Mesenchymal stem cell (in vitro differentiated cells and primary cell): ENCODE results near the gene ATP5ME.

Experiments
- DNase-seq: peaks from one replicate; pipeline ENCODE4 v3.0.0-alpha.2; 2013
- H2AFZ ChIP-seq: one replicate; pipeline ENCODE4 v1.6.1; 2013; ENCODE audit warnings: low read depth, mild to moderate bottlenecking, control low read depth, inconsistent platforms, low read length, moderate library complexity
- H2AK5ac ChIP-seq: 2 replicates; pipeline ENCODE4 v1.6.1; 2013; ENCODE audit warnings: low read length, moderate library complexity, mild to moderate bottlenecking, inconsistent platforms; ENCODE audit not compliant: severe bottlenecking
- H2BK120ac ChIP-seq: one replicate; pipeline ENCODE4 v1.6.1; 2013; ENCODE audit warnings: low read depth, mild to moderate bottlenecking, inconsistent platforms, low read length, moderate library complexity
- H2BK12ac ChIP-seq, 2 experiments: one replicate each; pipeline ENCODE4 v1.6.1; 2013; ENCODE audit warnings: inconsistent platforms in 2 of 2, low read length in 2 of 2, mild to moderate bottlenecking in 2 of 2, moderate library complexity in 2 of 2, control low read depth in 1 of 2
- H2BK15ac ChIP-seq: one replicate; pipeline ENCODE4 v1.6.1; 2013; ENCODE audit warnings: mild to moderate bottlenecking, low read depth, inconsistent platforms; ENCODE audit not compliant: poor library complexity, severe bottlenecking
- H2BK5ac ChIP-seq: 2 replicates; pipeline ENCODE4 v1.6.1; 2013; ENCODE audit warnings: low read depth, mild to moderate bottlenecking, low read length, control low read depth, inconsistent platforms; ENCODE audit not compliant: poor library complexity, severe bottlenecking
- H3K14ac ChIP-seq, 2 experiments: one replicate each; pipeline ENCODE4 v1.6.1; 2013; ENCODE audit warnings: inconsistent platforms in 2 of 2, low read length in 2 of 2, control low read depth in 1 of 2, mild to moderate bottlenecking in 1 of 2, moderate library complexity in 1 of 2
- H3K18ac ChIP-seq, 2 experiments: one replicate each; pipeline ENCODE4 v1.6.1; 2013; ENCODE audit warnings: inconsistent platforms in 2 of 2, low read length in 2 of 2, control low read depth in 1 of 2, low read depth in 1 of 2, mild to moderate bottlenecking in 1 of 2
- H3K23ac ChIP-seq, 2 experiments: one replicate each; pipeline ENCODE4 v1.6.1; 2013; ENCODE audit warnings: inconsistent platforms in 2 of 2, low read length in 2 of 2, mild to moderate bottlenecking in 2 of 2, moderate library complexity in 2 of 2, control low read depth in 1 of 2
- H3K27ac ChIP-seq: 2 replicates; pipeline ENCODE4 v1.5.1; 2013; ENCODE audit warnings: mild to moderate bottlenecking, moderate library complexity, low read length, control low read depth, inconsistent platforms; ENCODE audit not compliant: poor library complexity, severe bottlenecking
- H3K27me3 ChIP-seq, 2 experiments: 2 replicates each; pipeline versions ENCODE4 v1.6.1 to v1.7.0; 2013; ENCODE audit warnings: low read length in 2 of 2, mild to moderate bottlenecking in 2 of 2, moderate library complexity in 2 of 2, control low read depth in 1 of 2, inconsistent platforms in 1 of 2; ENCODE audit not compliant: control insufficient read depth in 1 of 2, insufficient read depth in 1 of 2
- H3K36me3 ChIP-seq, 2 experiments: 2 replicates each; pipeline versions ENCODE4 v1.6.1 to v1.7.0; 2013; ENCODE audit warnings: low read length in 2 of 2, control low read depth in 1 of 2, inconsistent platforms in 1 of 2, low read depth in 1 of 2, mild to moderate bottlenecking in 1 of 2; ENCODE audit not compliant: insufficient read depth in 2 of 2, control insufficient read depth in 1 of 2
- H3K4ac ChIP-seq, 2 experiments: one replicate each; pipeline ENCODE4 v1.6.1; 2013; ENCODE audit warnings: inconsistent platforms in 2 of 2, low read length in 2 of 2, mild to moderate bottlenecking in 2 of 2, moderate library complexity in 2 of 2, control low read depth in 1 of 2, low read depth in 1 of 2
- H3K4me1 ChIP-seq: 2 replicates; pipeline ENCODE4 v1.6.1; 2013; ENCODE audit warnings: low read depth, low read length, control low read depth; ENCODE audit not compliant: control insufficient read depth, insufficient read depth
- H3K4me2 ChIP-seq: 2 replicates; pipeline ENCODE4 v1.6.1; 2013; ENCODE audit warnings: low read length, mild to moderate bottlenecking, inconsistent platforms; ENCODE audit not compliant: poor library complexity, severe bottlenecking
- H3K4me3 ChIP-seq, 2 experiments: 2 replicates each; pipeline versions ENCODE4 v1.5.1 to v1.7.0; 2013; ENCODE audit warnings: low read length in 2 of 2, mild to moderate bottlenecking in 2 of 2, control low read depth in 1 of 2, low read depth in 1 of 2; ENCODE audit not compliant: insufficient read depth in 1 of 2
- H3K79me1 ChIP-seq: replicated peaks from 2 replicates; pipeline ENCODE4 v1.6.1; 2013; ENCODE audit warnings: mild to moderate bottlenecking, control low read depth, low read length, inconsistent platforms; ENCODE audit not compliant: poor library complexity, severe bottlenecking
- H3K9ac ChIP-seq: 2 replicates; pipeline ENCODE4 v1.7.0; 2013; ENCODE audit warnings: mild to moderate bottlenecking, low read length, moderate library complexity
- H3K9me3 ChIP-seq: 2 replicates; pipeline ENCODE4 v1.7.0; 2013; ENCODE audit warnings: mild to moderate bottlenecking, low read length; ENCODE audit not compliant: control insufficient read depth
- H4K8ac ChIP-seq: one replicate; pipeline ENCODE4 v1.6.1; 2013; ENCODE audit warnings: inconsistent platforms, mild to moderate bottlenecking, low read length, moderate library complexity
- H4K91ac ChIP-seq: one replicate; pipeline ENCODE4 v1.6.1; 2013; ENCODE audit warnings: mild to moderate bottlenecking, low read length, inconsistent platforms
- WGBS: methylation state at CpG from one replicate; pipeline ENCODE4 v1.1.7; 2013; ENCODE audit warnings: mixed read lengths; 5-methylcytosine and 5-hydroxymethylcytosine counted together

The ATP5ME gene

DNA sequence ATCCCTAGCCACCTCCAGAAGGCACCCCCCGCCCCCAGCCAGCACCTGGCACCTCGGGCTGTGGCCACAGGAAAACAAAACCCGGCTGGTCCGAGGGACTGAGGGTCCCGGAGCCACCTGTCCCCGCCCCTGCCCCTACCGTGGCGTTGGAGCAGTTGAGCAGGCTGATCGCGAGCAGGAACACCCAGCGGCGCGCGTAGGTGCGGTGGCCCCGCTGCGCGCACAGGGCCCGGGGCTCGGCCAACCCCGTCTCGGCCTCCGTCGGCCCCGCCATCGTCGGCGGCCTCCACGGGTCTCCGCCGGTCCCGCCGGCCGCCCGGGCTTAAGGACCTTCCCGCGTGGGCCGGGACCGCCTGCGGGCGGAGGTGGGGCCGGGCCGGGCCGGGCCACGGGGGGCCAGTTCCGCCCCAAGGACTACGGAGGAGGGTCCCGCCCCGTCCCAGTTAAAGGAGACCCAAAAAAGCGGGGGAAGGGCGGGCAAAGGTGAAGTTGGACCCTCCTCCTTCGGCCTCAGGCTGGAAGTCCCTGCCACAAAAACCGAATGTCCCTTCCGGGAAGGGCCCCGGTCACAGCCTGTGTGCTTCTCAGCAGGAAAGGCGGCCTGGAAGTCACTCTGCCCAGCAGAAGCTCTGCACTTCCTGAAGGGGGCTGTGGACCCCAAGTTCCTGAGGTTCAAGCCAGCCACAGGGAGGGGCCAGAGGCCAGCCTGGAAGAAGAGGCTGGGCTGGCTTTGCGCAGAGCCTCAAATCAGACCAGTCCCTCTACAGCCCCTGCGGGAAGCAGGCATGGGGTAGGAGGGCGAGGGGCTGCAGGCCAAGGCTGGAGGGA lies 15.0 kb upstream of the ATP5ME start, which contains the start of gene SLC49A3:
Gene SLC49A3 (minus strand): TSS at position 298 of the 828 bp plus-strand sequence. CDS start 24 bp downstream, at position 274.
- Histone ChIP-seq H3K27ac (no peak within 1 kb of the TSS), H3K9me3 (no peaks in the 10 kb centered on the region), H3K23ac (peak within 1 kb of the TSS in 1 of 2 experiments; percentile 17), H2BK15ac (peak within 1 kb of the TSS; percentile 56), H2BK5ac (no peak within 1 kb of the TSS), H4K8ac (peak within 1 kb of the TSS; percentile 99), H3K4me1 (peaks cover 42% of the 10 kb centered on the region), H2BK120ac (peak within 1 kb of the TSS; percentile 77), H3K18ac (peak within 1 kb of the TSS; percentile 23 to 86), H3K36me3 (peaks cover 7 to 11% of the 10 kb centered on the region in 2 experiments), H2BK12ac (peak within 1 kb of the TSS; percentile 22 to 76), H3K4me3 (peak within 1 kb of the TSS; percentile 55 to 83), H3K27me3 (peaks cover 3 to 6% of the 10 kb centered on the region in 2 experiments), H3K9ac (peak within 1 kb of the TSS; percentile 88), H4K91ac (peak within 1 kb of the TSS; percentile 92), H3K79me1 (peaks cover 2% of the 10 kb centered on the region), H2AK5ac (no peak within 1 kb of the TSS), H3K4me2 (peak within 1 kb of the TSS; percentile 66), H2AFZ (peak within 1 kb of the TSS; percentile 72), H3K4ac (peak within 1 kb of the TSS; percentile 5 to 82), H3K14ac (peak within 1 kb of the TSS in 1 of 2 experiments; percentile 93)
- WGBS: 15% methylated on average over 54 of the region's 59 CpGs
- DNase-seq: no peak

GRCh38 chr4:687971-688853 lies 14.1 kb upstream of the ATP5ME start:
- Histone ChIP-seq H2BK5ac (no peak overlapping the region), H2BK12ac (peak overlapping the region; percentile 23 to 26), H3K4me3 (peak overlapping the region; percentile 55 to 83), H3K79me1 (peaks cover 2% of the 10 kb centered on the region), H4K8ac (peak overlapping the region; percentile 99), H3K9ac (peak overlapping the region; percentile 88), H2BK120ac (peak overlapping the region; percentile 46), H2BK15ac (peak overlapping the region; percentile 56), H3K27ac (no peak overlapping the region), H3K4ac (peak overlapping the region; percentile 5 to 82), H3K4me1 (peaks cover 49% of the 10 kb centered on the region), H4K91ac (peak overlapping the region; percentile 92), H3K36me3 (peaks cover 7 to 11% of the 10 kb centered on the region in 2 experiments), H2AK5ac (no peak overlapping the region), H2AFZ (no peak overlapping the region), H3K27me3 (peaks cover 0 to 3% of the 10 kb centered on the region in 2 experiments), H3K9me3 (no peaks in the 10 kb centered on the region), H3K23ac (peak overlapping the region in 1 of 2 experiments; percentile 17), H3K18ac (peak overlapping the region; percentile 23 to 86), H3K4me2 (peak overlapping the region; percentile 66), H3K14ac (peak overlapping the region in 1 of 2 experiments; percentile 93)
- DNase-seq: no peak
- 84% methylated on average over 24 of the region's 26 CpGs for WGBS

- no peaks in the 10 kb centered on the region for H3K27me3 ChIP-seq
- peak overlapping the region; percentile 7 for H3K27ac ChIP-seq
- H4K91ac ChIP-seq: peak overlapping the region; percentile 92
- peak; percentile 94 for DNase-seq
- H3K23ac ChIP-seq: no peak overlapping the region
- no peak overlapping the region for H2BK5ac ChIP-seq
- H3K9ac ChIP-seq: peak overlapping the region; percentile 88
- peak overlapping the region; percentile 94 for H4K8ac ChIP-seq
- H2BK12ac ChIP-seq: peak overlapping the region; percentile 69 to 99
- H3K36me3 ChIP-seq: peaks cover 15 to 16% of the 10 kb centered on the region in 2 experiments
- peak overlapping the region; percentile 44 for H2BK15ac ChIP-seq
- peak overlapping the region; percentile 35 to 77 for H3K18ac ChIP-seq
- peak overlapping the region; percentile 2 for H2BK120ac ChIP-seq
- peak overlapping the region; percentile 29 to 50 for H3K4ac ChIP-seq
- peaks cover 2% of the 10 kb centered on the region for H3K79me1 ChIP-seq
- no peaks in the 10 kb centered on the region for H3K9me3 ChIP-seq
- WGBS: 40% methylated on average over 38 of the region's 38 CpGs
- H3K4me1 ChIP-seq: peaks cover 50% of the 10 kb centered on the region
- H3K14ac ChIP-seq: peak overlapping the region in 1 of 2 experiments; percentile 79
- peak overlapping the region in 1 of 2 experiments; percentile 83 for H3K4me3 ChIP-seq
- no peak overlapping the region for H2AK5ac ChIP-seq
- H2AFZ ChIP-seq: peak overlapping the region; percentile 51
- H3K4me2 ChIP-seq: peak overlapping the region; percentile 57
These were observed 13.2 kb upstream of the ATP5ME start for GRCh38 chr4:687048-687970.
